K562 (cell line): ENCODE results near the gene UBR1. TPM values are rescaled to one million over a fixed set of nuclear protein-coding genes. Genes with fewer than 3 reads are reported as not detected.

ENCODE experiments used
- DMBX1 ChIP-seq: fragments of 250-450 bp; sonication (Bioruptor Pico); IDR thresholded peaks from 2 replicates; pipeline ENCODE4 v1.8.0; 2022; ENCODE audit warnings: inconsistent platforms, mild to moderate bottlenecking, moderate library complexity, borderline replicate concordance
- HMG20A ChIP-seq: fragments of 450-650 bp; formaldehyde crosslinking; conservative IDR thresholded peaks from 2 replicates; pipeline ENCODE4 v1.4.0; 2020; ENCODE audit warnings: mild to moderate bottlenecking, mixed read lengths
- SAFB ChIP-seq: fragments of 200-400 bp; formaldehyde crosslinking; IDR thresholded peaks from 2 replicates; pipeline ENCODE4 v1.6.1; 2017; ENCODE audit warnings: low read depth, low read length, borderline replicate concordance
- SP1 ChIP-seq: sonication (generic); formaldehyde crosslinking; IDR thresholded peaks from 2 replicates; pipeline ENCODE4 v1.8.1; 2022; ENCODE audit warnings: mild to moderate bottlenecking, missing genetic modification reagents
- ZNF140 ChIP-seq: fragments of 250-450 bp; sonication (Bioruptor Pico); IDR thresholded peaks from 2 replicates; pipeline ENCODE4 v1.8.0; 2021; ENCODE audit warnings: moderate library complexity, mild to moderate bottlenecking, inconsistent platforms
- ZNF143 ChIP-seq: sonication (generic); formaldehyde crosslinking; IDR thresholded peaks from 2 replicates; pipeline ENCODE4 v1.9.0; 2022; ENCODE audit warnings: mild to moderate bottlenecking, missing genetic modification reagents
- ZNF175 ChIP-seq: fragments of 200-800 bp; sonication (Bioruptor generic); IDR thresholded peaks from 2 replicates; pipeline ENCODE4 v1.6.1; 2016; ENCODE audit warnings: low read depth, mild to moderate bottlenecking, missing genetic modification characterization, missing compliant biosample characterization
- ZNF76 ChIP-seq: fragments of 250-450 bp; sonication (Bioruptor Pico); IDR thresholded peaks from 2 replicates; pipeline ENCODE4 v1.4.0; 2020; ENCODE audit warnings: mild to moderate bottlenecking, moderate library complexity, borderline replicate concordance
- ZNF830 ChIP-seq: fragments of 250-450 bp; sonication (Bioruptor Pico); IDR thresholded peaks from 2 replicates; pipeline ENCODE4 v1.5.0; 2021; ENCODE audit warnings: mild to moderate bottlenecking
- polyA plus RNA-seq, 8 experiments: library from polyadenylated mRNA; depleted of rRNA in 4 of 8; stranded (reverse) in 5 of 8; unstranded in 3 of 8; fragments of >200 nt; fragmentation: Nextera tagmentation in 2 of 8; fragmentation: Illumina TruSeq in 1 of 8; extraction: Ambion mirVana in 2 of 8; extraction: Trizol in 1 of 8; gene quantifications; 2 replicates each; pipeline versions ENCODE4 v1.2.1 to v1.2.3, GENCODE V29; 2011 to 2014; ENCODE audit warnings: inconsistent platforms in 1 of 8, missing spikeins in 1 of 8
- total RNA-seq, 7 experiments: library from RNA; depleted of rRNA in 6 of 7; stranded (reverse); fragments of >200 nt in 6 of 7; fragmentation: Illumina TruSeq in 2 of 7; extraction: Trizol in 2 of 7; gene quantifications; 2 replicates each; pipeline versions ENCODE4 v1.2.1 to v1.2.3, GENCODE V29; 2011 to 2021; ENCODE audit warnings: low replicate concordance in 1 of 7
- TF ChIP-seq, protein P1 (sequence below): fragments of 150-350 bp; IDR thresholded peaks from 2 replicates; pipeline ENCODE4 v1.6.1; 2014; ENCODE audit warnings: low read depth, mild to moderate bottlenecking, low read length, borderline replicate concordance
- TF ChIP-seq, protein P2 (sequence below): fragments of 450-650 bp; IDR thresholded peaks from 2 replicates; pipeline ENCODE4 v1.6.1; 2018; ENCODE audit not compliant: partially characterized antibody
- TF ChIP-seq, protein P3 (sequence below): fragments of 250-450 bp; sonication (Bioruptor Pico); IDR thresholded peaks from 2 replicates; pipeline ENCODE4 v1.8.0; 2022; ENCODE audit warnings: inconsistent platforms, mild to moderate bottlenecking, moderate library complexity, borderline replicate concordance
- TF ChIP-seq, protein P4 (sequence below): sonication (generic); formaldehyde crosslinking; IDR thresholded peaks from 2 replicates; pipeline ENCODE4 v1.8.0; 2022; ENCODE audit warnings: mild to moderate bottlenecking, missing genetic modification reagents

The UBR1 gene
- total and polyA plus RNA-seq, 9 of the 15 experiments (the other 6 are each of a cell fraction or from before 2014, with no cell fraction given): 5.8 to 30.7 (median 15.3) TPM

DNA sequence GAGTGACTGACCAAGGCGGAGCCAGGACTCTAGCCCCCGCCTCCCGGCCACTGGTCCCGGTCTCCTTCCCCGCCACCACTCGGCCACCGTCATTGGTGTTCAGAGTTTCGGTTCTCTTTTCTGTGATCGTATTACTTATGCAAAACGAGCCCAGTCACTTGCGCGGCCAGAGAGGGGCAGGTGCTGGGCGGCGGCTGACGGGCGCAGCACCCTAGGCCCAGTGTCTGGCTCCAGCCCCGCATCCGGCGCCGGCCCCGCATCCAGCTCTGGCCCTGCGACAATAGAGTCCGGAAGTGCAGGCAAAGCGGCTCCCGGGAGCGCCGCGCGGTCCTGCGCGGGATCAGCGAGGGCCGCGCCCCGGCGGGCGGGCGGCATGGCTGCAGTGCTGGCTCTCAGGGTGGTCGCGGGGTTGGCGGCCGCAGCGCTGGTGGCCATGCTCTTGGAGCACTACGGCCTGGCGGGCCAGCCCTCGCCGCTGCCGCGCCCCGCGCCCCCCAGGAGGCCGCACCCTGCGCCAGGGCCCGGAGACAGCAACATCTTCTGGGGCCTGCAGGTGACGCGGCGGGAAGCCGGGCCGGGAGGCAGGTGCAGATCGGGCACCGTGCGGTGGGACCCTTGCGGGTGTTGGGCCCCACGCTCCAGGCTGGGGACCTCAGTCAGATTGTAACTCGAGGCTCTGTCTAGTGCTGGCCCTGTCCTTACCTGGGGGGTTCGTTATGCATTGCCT lies 27.8 kb upstream of the UBR1 start, which contains the start of gene TMEM62 (continued):
- TF ChIP-seq, protein P1, sequence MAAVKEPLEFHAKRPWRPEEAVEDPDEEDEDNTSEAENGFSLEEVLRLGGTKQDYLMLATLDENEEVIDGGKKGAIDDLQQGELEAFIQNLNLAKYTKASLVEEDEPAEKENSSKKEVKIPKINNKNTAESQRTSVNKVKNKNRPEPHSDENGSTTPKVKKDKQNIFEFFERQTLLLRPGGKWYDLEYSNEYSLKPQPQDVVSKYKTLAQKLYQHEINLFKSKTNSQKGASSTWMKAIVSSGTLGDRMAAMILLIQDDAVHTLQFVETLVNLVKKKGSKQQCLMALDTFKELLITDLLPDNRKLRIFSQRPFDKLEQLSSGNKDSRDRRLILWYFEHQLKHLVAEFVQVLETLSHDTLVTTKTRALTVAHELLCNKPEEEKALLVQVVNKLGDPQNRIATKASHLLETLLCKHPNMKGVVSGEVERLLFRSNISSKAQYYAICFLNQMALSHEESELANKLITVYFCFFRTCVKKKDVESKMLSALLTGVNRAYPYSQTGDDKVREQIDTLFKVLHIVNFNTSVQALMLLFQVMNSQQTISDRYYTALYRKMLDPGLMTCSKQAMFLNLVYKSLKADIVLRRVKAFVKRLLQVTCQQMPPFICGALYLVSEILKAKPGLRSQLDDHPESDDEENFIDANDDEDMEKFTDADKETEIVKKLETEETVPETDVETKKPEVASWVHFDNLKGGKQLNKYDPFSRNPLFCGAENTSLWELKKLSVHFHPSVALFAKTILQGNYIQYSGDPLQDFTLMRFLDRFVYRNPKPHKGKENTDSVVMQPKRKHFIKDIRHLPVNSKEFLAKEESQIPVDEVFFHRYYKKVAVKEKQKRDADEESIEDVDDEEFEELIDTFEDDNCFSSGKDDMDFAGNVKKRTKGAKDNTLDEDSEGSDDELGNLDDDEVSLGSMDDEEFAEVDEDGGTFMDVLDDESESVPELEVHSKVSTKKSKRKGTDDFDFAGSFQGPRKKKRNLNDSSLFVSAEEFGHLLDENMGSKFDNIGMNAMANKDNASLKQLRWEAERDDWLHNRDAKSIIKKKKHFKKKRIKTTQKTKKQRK: no peak
- TF ChIP-seq, protein P2, sequence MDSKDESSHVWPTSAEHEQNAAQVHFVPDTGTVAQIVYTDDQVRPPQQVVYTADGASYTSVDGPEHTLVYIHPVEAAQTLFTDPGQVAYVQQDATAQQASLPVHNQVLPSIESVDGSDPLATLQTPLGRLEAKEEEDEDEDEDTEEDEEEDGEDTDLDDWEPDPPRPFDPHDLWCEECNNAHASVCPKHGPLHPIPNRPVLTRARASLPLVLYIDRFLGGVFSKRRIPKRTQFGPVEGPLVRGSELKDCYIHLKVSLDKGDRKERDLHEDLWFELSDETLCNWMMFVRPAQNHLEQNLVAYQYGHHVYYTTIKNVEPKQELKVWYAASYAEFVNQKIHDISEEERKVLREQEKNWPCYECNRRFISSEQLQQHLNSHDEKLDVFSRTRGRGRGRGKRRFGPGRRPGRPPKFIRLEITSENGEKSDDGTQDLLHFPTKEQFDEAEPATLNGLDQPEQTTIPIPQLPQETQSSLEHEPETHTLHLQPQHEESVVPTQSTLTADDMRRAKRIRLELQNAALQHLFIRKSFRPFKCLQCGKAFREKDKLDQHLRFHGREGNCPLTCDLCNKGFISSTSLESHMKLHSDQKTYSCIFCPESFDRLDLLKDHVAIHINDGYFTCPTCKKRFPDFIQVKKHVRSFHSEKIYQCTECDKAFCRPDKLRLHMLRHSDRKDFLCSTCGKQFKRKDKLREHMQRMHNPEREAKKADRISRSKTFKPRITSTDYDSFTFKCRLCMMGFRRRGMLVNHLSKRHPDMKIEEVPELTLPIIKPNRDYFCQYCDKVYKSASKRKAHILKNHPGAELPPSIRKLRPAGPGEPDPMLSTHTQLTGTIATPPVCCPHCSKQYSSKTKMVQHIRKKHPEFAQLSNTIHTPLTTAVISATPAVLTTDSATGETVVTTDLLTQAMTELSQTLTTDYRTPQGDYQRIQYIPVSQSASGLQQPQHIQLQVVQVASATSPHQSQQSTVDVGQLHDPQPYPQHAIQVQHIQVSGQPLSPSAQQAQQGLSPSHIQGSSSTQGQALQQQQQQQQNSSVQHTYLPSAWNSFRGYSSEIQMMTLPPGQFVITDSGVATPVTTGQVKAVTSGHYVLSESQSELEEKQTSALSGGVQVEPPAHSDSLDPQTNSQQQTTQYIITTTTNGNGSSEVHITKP: no peak
- TF ChIP-seq DMBX1 (CRISPR knock-in tag): no peak
- TF ChIP-seq SAFB: 0 out of 2 replicates have a peak, but pooled peaks have one; percentile 17
- TF ChIP-seq SP1: peak; percentile 54; the same call in 1 of the 2 replicates
- no peak for TF ChIP-seq HMG20A (CRISPR knock-in tag)
- no peak for TF ChIP-seq ZNF143 (CRISPR knock-in tag)
- TF ChIP-seq ZNF830 (CRISPR knock-in tag): peak; percentile 69; the same call in 1 of the 2 replicates
- TF ChIP-seq ZNF175 (CRISPR knock-in tag): no peak
- TF ChIP-seq, protein P3, sequence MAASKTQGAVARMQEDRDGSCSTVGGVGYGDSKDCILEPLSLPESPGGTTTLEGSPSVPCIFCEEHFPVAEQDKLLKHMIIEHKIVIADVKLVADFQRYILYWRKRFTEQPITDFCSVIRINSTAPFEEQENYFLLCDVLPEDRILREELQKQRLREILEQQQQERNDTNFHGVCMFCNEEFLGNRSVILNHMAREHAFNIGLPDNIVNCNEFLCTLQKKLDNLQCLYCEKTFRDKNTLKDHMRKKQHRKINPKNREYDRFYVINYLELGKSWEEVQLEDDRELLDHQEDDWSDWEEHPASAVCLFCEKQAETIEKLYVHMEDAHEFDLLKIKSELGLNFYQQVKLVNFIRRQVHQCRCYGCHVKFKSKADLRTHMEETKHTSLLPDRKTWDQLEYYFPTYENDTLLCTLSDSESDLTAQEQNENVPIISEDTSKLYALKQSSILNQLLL (CRISPR knock-in tag): no peak
- peak; percentile 82; the same call in 1 of the 2 replicates for TF ChIP-seq ZNF76 (CRISPR knock-in tag)
- TF ChIP-seq, protein P4, sequence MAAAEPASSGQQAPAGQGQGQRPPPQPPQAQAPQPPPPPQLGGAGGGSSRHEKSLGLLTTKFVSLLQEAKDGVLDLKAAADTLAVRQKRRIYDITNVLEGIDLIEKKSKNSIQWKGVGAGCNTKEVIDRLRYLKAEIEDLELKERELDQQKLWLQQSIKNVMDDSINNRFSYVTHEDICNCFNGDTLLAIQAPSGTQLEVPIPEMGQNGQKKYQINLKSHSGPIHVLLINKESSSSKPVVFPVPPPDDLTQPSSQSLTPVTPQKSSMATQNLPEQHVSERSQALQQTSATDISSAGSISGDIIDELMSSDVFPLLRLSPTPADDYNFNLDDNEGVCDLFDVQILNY (CRISPR knock-in tag): no peak
- TF ChIP-seq ZNF140: no peak
